ENCODE results near the gene THOC6.

- TF ChIP-seq BHLHE40 (IDR thresholded peaks at IDR 0.05; ENCODE audit: borderline replicate concordance) (no peak), FOXK2 (IDR thresholded peaks at IDR 0.05) (no peak), ELF4 (IDR thresholded peaks at IDR 0.05) (no peak), SP1 (IDR thresholded peaks at IDR 0.05) (no peak), FOXM1 (IDR thresholded peaks at IDR 0.05; ENCODE audit: borderline replicate concordance) (no peak), TARDBP (IDR thresholded peaks at IDR 0.05) (no peak), HDGF (IDR thresholded peaks at IDR 0.05; ENCODE audit: borderline replicate concordance) (no peak)
Observed at GRCh38 chr16:3027983-3028715, 4.3 kb downstream of the THOC6 start.
